HK-2 (cell line): ENCODE results near the gene HDAC11.
"Not testable (repeated sequence)": the region's sequence is repeated elsewhere in the genome, so short reads cannot be mapped to it uniquely, and the experiment has no call there.

Source experiments
- DNase-seq: peaks from one replicate; pipeline ENCODE4 v3.0.0-alpha.2; 2018; ENCODE audit not compliant: unreplicated experiment

The HDAC11 gene

GRCh38 chr3:13493867-13494441 lies 13.8 kb downstream of the HDAC11 start:
- no peak for DNase-seq

GRCh38 chr3:13494463-13495350 lies 14.6 kb downstream of the HDAC11 start:
- DNase-seq = no peak

GRCh38 chr3:13495351-13495813 lies 15.3 kb downstream of the HDAC11 start:
- no peak for DNase-seq

- peak; percentile 63 for DNase-seq
Measured at GRCh38 chr3:13495921-13496723, 16.0 kb downstream of the HDAC11 start.

- no peak for DNase-seq
Measured at GRCh38 chr3:13496879-13497278, 16.8 kb downstream of the HDAC11 start.

GRCh38 chr3:13497386-13497785 lies 17.3 kb downstream of the HDAC11 start:
- DNase-seq = no peak

GRCh38 chr3:13498354-13499060 lies 18.4 kb downstream of the HDAC11 start:
- no peak for DNase-seq

- not testable (repeated sequence) for DNase-seq
Measured at GRCh38 chr3:13499246-13499645, 19.1 kb downstream of the HDAC11 start.

- no peak for DNase-seq
Measured at GRCh38 chr3:13500133-13500885, 20.2 kb downstream of the HDAC11 start.

GRCh38 chr3:13501056-13501455 lies 20.9 kb downstream of the HDAC11 start:
- DNase-seq = no peak

- DNase-seq = no peak
Measured at GRCh38 chr3:13501521-13501920, 21.4 kb downstream of the HDAC11 start.

- no peak for DNase-seq
Measured at GRCh38 chr3:13501958-13502790, 22.1 kb downstream of the HDAC11 start.

- DNase-seq = no peak
Measured at GRCh38 chr3:13502791-13503060, 22.6 kb downstream of the HDAC11 start.

- no peak for DNase-seq
Measured at GRCh38 chr3:13504161-13504831, 24.2 kb downstream of the HDAC11 start.

- DNase-seq = no peak
Measured at GRCh38 chr3:13505147-13506130, 25.3 kb downstream of the HDAC11 start.

GRCh38 chr3:13506239-13506638 lies 26.1 kb downstream of the HDAC11 start:
- no peak for DNase-seq

GRCh38 chr3:13506680-13507079 lies 26.6 kb downstream of the HDAC11 start:
- no peak for DNase-seq

GRCh38 chr3:13507247-13507569 lies 27.1 kb downstream of the HDAC11 start:
- DNase-seq = no peak
